LNCaP clone FGC (cell line): ENCODE measurements around the gene TCEAL1.
A peak's percentile ranks its signal among the peaks of the same experiment; 100 is the strongest.
"Not testable (repeated sequence)": the region's sequence is repeated elsewhere in the genome, so short reads cannot be mapped to it uniquely, and the experiment has no call there.

Experiments
- DNase-seq: peaks from one replicate; pipeline ENCODE4 v3.0.0-alpha.2; 2011; ENCODE audit warnings: low read depth
- H3K4me3 ChIP-seq: 2 replicates; pipeline ENCODE4 v1.5.1; 2011; ENCODE audit warnings: mild to moderate bottlenecking, low read depth, low read length, control low read depth
- CTCF ChIP-seq: IDR thresholded peaks from 2 replicates; pipeline ENCODE4 v1.5.1; 2012; ENCODE audit warnings: mild to moderate bottlenecking; ENCODE audit not compliant: control insufficient read depth, insufficient read depth; ENCODE audit errors: extremely low read depth

The TCEAL1 gene

GRCh38 chrX:103656617-103657016, 27.8 kb downstream of the TCEAL1 start:
- DNase-seq: no peak
- H3K4me3 ChIP-seq: no peak overlapping the region
- no peak for TF ChIP-seq CTCF

GRCh38 chrX:103657066-103657465, 28.3 kb downstream of the TCEAL1 start:
- DNase-seq, H3K4me3 ChIP-seq: not testable (repeated sequence)

- no peak for TF ChIP-seq CTCF
- peak; percentile 37 for DNase-seq
- H3K4me3 ChIP-seq: no peak overlapping the region
Measured at GRCh38 chrX:103658681-103659433, 30.1 kb downstream of the TCEAL1 start.

- not testable (repeated sequence) for H3K4me3 ChIP-seq, DNase-seq
Measured at GRCh38 chrX:103659460-103659859, 30.7 kb downstream of the TCEAL1 start.

GRCh38 chrX:103663981-103664762, 35.4 kb downstream of the TCEAL1 start:
- DNase-seq: no peak
- H3K4me3 ChIP-seq: no peak overlapping the region
- no peak for TF ChIP-seq CTCF

GRCh38 chrX:103666202-103667107, 37.7 kb downstream of the TCEAL1 start:
- TF ChIP-seq CTCF: no peak

GRCh38 chrX:103669745-103670144, 41.0 kb downstream of the TCEAL1 start:
- DNase-seq: no peak
- no peak overlapping the region for H3K4me3 ChIP-seq
- TF ChIP-seq CTCF: no peak

More at GRCh38 chrX:103666202-103667107, 37.7 kb downstream of the TCEAL1 start:
- DNase-seq: no peak
- H3K4me3 ChIP-seq: no peak overlapping the region
